Mesenchymal stem cell (in vitro differentiated cells and primary cell): ENCODE measurements around the gene PCYT2.

Experiments
- DNase-seq: peaks from one replicate; pipeline ENCODE4 v3.0.0-alpha.2; 2013
- H2AFZ ChIP-seq: one replicate; pipeline ENCODE4 v1.6.1; 2013; ENCODE audit warnings: low read depth, mild to moderate bottlenecking, control low read depth, inconsistent platforms, low read length, moderate library complexity
- H2AK5ac ChIP-seq: 2 replicates; pipeline ENCODE4 v1.6.1; 2013; ENCODE audit warnings: low read length, moderate library complexity, mild to moderate bottlenecking, inconsistent platforms; ENCODE audit not compliant: severe bottlenecking
- H2BK120ac ChIP-seq: one replicate; pipeline ENCODE4 v1.6.1; 2013; ENCODE audit warnings: low read depth, mild to moderate bottlenecking, inconsistent platforms, low read length, moderate library complexity
- H2BK12ac ChIP-seq, 2 experiments: one replicate each; pipeline ENCODE4 v1.6.1; 2013; ENCODE audit warnings: inconsistent platforms in 2 of 2, low read length in 2 of 2, mild to moderate bottlenecking in 2 of 2, moderate library complexity in 2 of 2, control low read depth in 1 of 2
- H2BK15ac ChIP-seq: one replicate; pipeline ENCODE4 v1.6.1; 2013; ENCODE audit warnings: mild to moderate bottlenecking, low read depth, inconsistent platforms; ENCODE audit not compliant: poor library complexity, severe bottlenecking
- H2BK5ac ChIP-seq: 2 replicates; pipeline ENCODE4 v1.6.1; 2013; ENCODE audit warnings: low read depth, mild to moderate bottlenecking, low read length, control low read depth, inconsistent platforms; ENCODE audit not compliant: poor library complexity, severe bottlenecking
- H3K14ac ChIP-seq, 2 experiments: one replicate each; pipeline ENCODE4 v1.6.1; 2013; ENCODE audit warnings: inconsistent platforms in 2 of 2, low read length in 2 of 2, control low read depth in 1 of 2, mild to moderate bottlenecking in 1 of 2, moderate library complexity in 1 of 2
- H3K18ac ChIP-seq, 2 experiments: one replicate each; pipeline ENCODE4 v1.6.1; 2013; ENCODE audit warnings: inconsistent platforms in 2 of 2, low read length in 2 of 2, control low read depth in 1 of 2, low read depth in 1 of 2, mild to moderate bottlenecking in 1 of 2
- H3K23ac ChIP-seq, 2 experiments: one replicate each; pipeline ENCODE4 v1.6.1; 2013; ENCODE audit warnings: inconsistent platforms in 2 of 2, low read length in 2 of 2, mild to moderate bottlenecking in 2 of 2, moderate library complexity in 2 of 2, control low read depth in 1 of 2
- H3K27ac ChIP-seq: 2 replicates; pipeline ENCODE4 v1.5.1; 2013; ENCODE audit warnings: mild to moderate bottlenecking, moderate library complexity, low read length, control low read depth, inconsistent platforms; ENCODE audit not compliant: poor library complexity, severe bottlenecking
- H3K27me3 ChIP-seq, 2 experiments: 2 replicates each; pipeline versions ENCODE4 v1.6.1 to v1.7.0; 2013; ENCODE audit warnings: low read length in 2 of 2, mild to moderate bottlenecking in 2 of 2, moderate library complexity in 2 of 2, control low read depth in 1 of 2, inconsistent platforms in 1 of 2; ENCODE audit not compliant: control insufficient read depth in 1 of 2, insufficient read depth in 1 of 2
- H3K36me3 ChIP-seq, 2 experiments: 2 replicates each; pipeline versions ENCODE4 v1.6.1 to v1.7.0; 2013; ENCODE audit warnings: low read length in 2 of 2, control low read depth in 1 of 2, inconsistent platforms in 1 of 2, low read depth in 1 of 2, mild to moderate bottlenecking in 1 of 2; ENCODE audit not compliant: insufficient read depth in 2 of 2, control insufficient read depth in 1 of 2
- H3K4ac ChIP-seq, 2 experiments: one replicate each; pipeline ENCODE4 v1.6.1; 2013; ENCODE audit warnings: inconsistent platforms in 2 of 2, low read length in 2 of 2, mild to moderate bottlenecking in 2 of 2, moderate library complexity in 2 of 2, control low read depth in 1 of 2, low read depth in 1 of 2
- H3K4me1 ChIP-seq: 2 replicates; pipeline ENCODE4 v1.6.1; 2013; ENCODE audit warnings: low read depth, low read length, control low read depth; ENCODE audit not compliant: control insufficient read depth, insufficient read depth
- H3K4me2 ChIP-seq: 2 replicates; pipeline ENCODE4 v1.6.1; 2013; ENCODE audit warnings: low read length, mild to moderate bottlenecking, inconsistent platforms; ENCODE audit not compliant: poor library complexity, severe bottlenecking
- H3K4me3 ChIP-seq, 2 experiments: 2 replicates each; pipeline versions ENCODE4 v1.5.1 to v1.7.0; 2013; ENCODE audit warnings: low read length in 2 of 2, mild to moderate bottlenecking in 2 of 2, control low read depth in 1 of 2, low read depth in 1 of 2; ENCODE audit not compliant: insufficient read depth in 1 of 2
- H3K79me1 ChIP-seq: replicated peaks from 2 replicates; pipeline ENCODE4 v1.6.1; 2013; ENCODE audit warnings: mild to moderate bottlenecking, control low read depth, low read length, inconsistent platforms; ENCODE audit not compliant: poor library complexity, severe bottlenecking
- H3K9ac ChIP-seq: 2 replicates; pipeline ENCODE4 v1.7.0; 2013; ENCODE audit warnings: mild to moderate bottlenecking, low read length, moderate library complexity
- H3K9me3 ChIP-seq: 2 replicates; pipeline ENCODE4 v1.7.0; 2013; ENCODE audit warnings: mild to moderate bottlenecking, low read length; ENCODE audit not compliant: control insufficient read depth
- H4K8ac ChIP-seq: one replicate; pipeline ENCODE4 v1.6.1; 2013; ENCODE audit warnings: inconsistent platforms, mild to moderate bottlenecking, low read length, moderate library complexity
- H4K91ac ChIP-seq: one replicate; pipeline ENCODE4 v1.6.1; 2013; ENCODE audit warnings: mild to moderate bottlenecking, low read length, inconsistent platforms
- WGBS: methylation state at CpG from one replicate; pipeline ENCODE4 v1.1.7; 2013; ENCODE audit warnings: mixed read lengths; 5-methylcytosine and 5-hydroxymethylcytosine counted together

The PCYT2 gene

GRCh38 chr17:81860756-81861568 lies 50.2 kb downstream of the PCYT2 start:
- peak overlapping the region; percentile 88 for H3K4me2 ChIP-seq
- peaks cover 7% of the 10 kb centered on the region for H3K79me1 ChIP-seq
- no peak overlapping the region for H2BK15ac ChIP-seq
- H3K9me3 ChIP-seq: no peaks in the 10 kb centered on the region
- peak overlapping the region; percentile 94 for H3K9ac ChIP-seq
- H3K4me1 ChIP-seq: peaks cover 44% of the 10 kb centered on the region
- peak overlapping the region in 1 of 2 experiments; percentile 100 for H3K14ac ChIP-seq
- H2AFZ ChIP-seq: peak overlapping the region; percentile 96
- no peaks in the 10 kb centered on the region for H3K27me3 ChIP-seq
- WGBS: under 1% methylated on average over 70 of the region's 74 CpGs
- DNase-seq: peak; percentile 100
- H2BK120ac ChIP-seq: peak overlapping the region; percentile 73
- H2AK5ac ChIP-seq: peak overlapping the region; percentile 94
- H3K4me3 ChIP-seq: peak overlapping the region; percentile 91 to 100
- H3K4ac ChIP-seq: peak overlapping the region; percentile 96 to 100
- H2BK5ac ChIP-seq: peak overlapping the region; percentile 94
- peak overlapping the region in 1 of 2 experiments; percentile 57 for H2BK12ac ChIP-seq
- peak overlapping the region; percentile 100 for H4K91ac ChIP-seq
- H3K18ac ChIP-seq: peak overlapping the region; percentile 97 to 100
- H3K27ac ChIP-seq: peak overlapping the region; percentile 83
- peak overlapping the region in 1 of 2 experiments; percentile 94 for H3K23ac ChIP-seq
- H3K36me3 ChIP-seq: peaks cover 40 to 53% of the 10 kb centered on the region in 2 experiments
- H4K8ac ChIP-seq: peak overlapping the region; percentile 96

GRCh38 chr17:81859906-81860755 lies 51.1 kb downstream of the PCYT2 start, which contains the start of gene P4HB:
P4HB (minus strand) TSS chr17:81860535; CDS start chr17:81860471, 64 bp downstream.
- Histone ChIP-seq H3K4me1 (peaks cover 37% of the 10 kb centered on the region), H3K27me3 (no peaks in the 10 kb centered on the region), H3K4me3 (peak within 1 kb of the TSS; percentile 93 to 100), H2BK15ac (no peak within 1 kb of the TSS), H2AK5ac (peak within 1 kb of the TSS; percentile 94), H2BK5ac (peak within 1 kb of the TSS; percentile 94), H3K79me1 (peaks cover 5% of the 10 kb centered on the region), H4K91ac (peak within 1 kb of the TSS; percentile 100), H2AFZ (peak within 1 kb of the TSS; percentile 96), H2BK120ac (peak within 1 kb of the TSS; percentile 95), H3K23ac (peak within 1 kb of the TSS; percentile 24 to 94), H3K14ac (peak within 1 kb of the TSS in 1 of 2 experiments; percentile 100), H3K36me3 (peaks cover 41 to 53% of the 10 kb centered on the region in 2 experiments), H3K9ac (peak within 1 kb of the TSS; percentile 94), H3K27ac (peak within 1 kb of the TSS; percentile 83), H3K4ac (peak within 1 kb of the TSS; percentile 96 to 100), H3K18ac (peak within 1 kb of the TSS; percentile 97 to 100), H3K9me3 (no peaks in the 10 kb centered on the region), H4K8ac (peak within 1 kb of the TSS; percentile 96), H3K4me2 (peak within 1 kb of the TSS; percentile 88), H2BK12ac (peak within 1 kb of the TSS in 1 of 2 experiments; percentile 58)
- DNase-seq: no peak
- under 1% methylated on average over 88 of the region's 95 CpGs for WGBS

DNA sequence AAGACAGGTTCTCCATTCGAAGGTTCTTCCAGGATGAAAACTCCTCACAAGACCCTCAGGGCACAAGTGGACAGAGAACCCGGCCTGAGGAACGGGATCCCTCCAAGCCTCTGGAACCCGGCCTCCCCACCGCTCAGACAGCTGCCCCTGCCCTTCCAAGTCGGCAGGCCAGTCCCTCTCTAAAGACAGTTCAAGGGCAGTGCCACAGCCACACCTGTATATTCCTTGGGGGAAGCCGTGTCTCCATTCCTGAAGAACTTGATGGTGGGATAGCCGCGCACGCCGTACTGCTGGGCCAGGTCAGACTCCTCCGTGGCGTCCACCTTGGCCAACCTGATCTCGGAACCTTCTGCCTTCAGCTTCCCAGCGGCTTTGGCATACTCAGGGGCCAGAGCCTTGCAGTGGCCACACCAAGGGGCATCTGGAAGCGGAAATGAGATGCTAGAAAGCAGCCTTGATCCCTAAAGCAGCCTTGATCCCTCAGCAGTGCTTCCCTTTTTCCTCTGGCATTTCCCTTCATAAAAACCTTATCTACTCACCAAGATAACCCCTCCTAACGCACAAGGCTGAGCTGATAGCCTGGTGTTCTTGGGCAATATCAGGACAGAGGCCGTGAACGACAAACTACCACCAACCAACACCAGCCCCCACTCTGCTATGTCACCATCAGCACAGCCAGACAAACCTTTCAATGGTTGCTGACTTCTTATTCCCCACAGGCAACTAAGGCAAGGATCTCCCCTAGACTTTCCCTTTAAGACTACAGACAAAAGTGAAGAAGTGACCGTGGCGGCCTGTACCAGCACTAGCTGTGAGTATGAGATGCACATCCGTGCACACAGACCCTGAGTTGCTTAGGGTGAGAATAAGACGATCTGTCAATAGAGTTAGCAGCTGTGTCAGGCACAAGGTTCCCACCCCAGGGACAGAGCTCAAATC lies 52.0 kb downstream of the PCYT2 start:
- Histone ChIP-seq H3K9me3 (no peaks in the 10 kb centered on the region), H2AK5ac (peak overlapping the region; percentile 39), H3K18ac (peak overlapping the region; percentile 40 to 79), H3K4me2 (peak overlapping the region; percentile 85), H4K91ac (peak overlapping the region; percentile 88), H2BK12ac (peak overlapping the region in 1 of 2 experiments; percentile 58), H2AFZ (no peak overlapping the region), H3K27me3 (no peaks in the 10 kb centered on the region), H3K23ac (peak overlapping the region; percentile 24 to 40), H4K8ac (no peak overlapping the region), H2BK15ac (no peak overlapping the region), H2BK120ac (peak overlapping the region; percentile 95), H2BK5ac (peak overlapping the region; percentile 58), H3K4ac (peak overlapping the region; percentile 85 to 90), H3K27ac (peak overlapping the region; percentile 68), H3K36me3 (peaks cover 50 to 59% of the 10 kb centered on the region in 2 experiments), H3K79me1 (peaks cover 5% of the 10 kb centered on the region), H3K4me1 (peaks cover 35% of the 10 kb centered on the region), H3K4me3 (peak overlapping the region; percentile 77 to 93), H3K14ac (peak overlapping the region in 1 of 2 experiments; percentile 93), H3K9ac (peak overlapping the region; percentile 93)
- DNase-seq: peak; percentile 40
- 66% methylated on average over 23 of the region's 23 CpGs for WGBS
